ENCODE measurements around the gene TMUB1.

The TMUB1 gene

GRCh38 chr7:151103973-151104372 lies 20.7 kb upstream of the TMUB1 start:
- no peak for DNase-seq (ENCODE audit: low read depth)

GRCh38 chr7:151102991-151103390 lies 19.7 kb upstream of the TMUB1 start:
- DNase-seq (ENCODE audit: low read depth), result no peak

- no peak for DNase-seq (ENCODE audit: low read depth)
Observed at GRCh38 chr7:151101621-151102396, 18.5 kb upstream of the TMUB1 start.

- no peak for DNase-seq (ENCODE audit: low read depth)
Observed at GRCh38 chr7:151100921-151101320, 17.6 kb upstream of the TMUB1 start.

- no peak for DNase-seq (ENCODE audit: low read depth)
Observed at GRCh38 chr7:151099486-151100211, 16.4 kb upstream of the TMUB1 start.

- DNase-seq (ENCODE audit: low read depth), result no peak
Observed at GRCh38 chr7:151095828-151096475, 12.7 kb upstream of the TMUB1 start.

GRCh38 chr7:151095123-151095797 lies 12.0 kb upstream of the TMUB1 start:
- no peak for DNase-seq (ENCODE audit: low read depth)

- no peak for DNase-seq (ENCODE audit: low read depth)
Observed at GRCh38 chr7:151094675-151095074, 11.4 kb upstream of the TMUB1 start.

GRCh38 chr7:151093748-151094147 lies 10.5 kb upstream of the TMUB1 start:
- DNase-seq (ENCODE audit: low read depth), result no peak

GRCh38 chr7:151091988-151092387 lies 8.7 kb upstream of the TMUB1 start:
- no peak for DNase-seq (ENCODE audit: low read depth)

GRCh38 chr7:151091431-151091830 lies 8.1 kb upstream of the TMUB1 start:
- DNase-seq (ENCODE audit: low read depth), result no peak

GRCh38 chr7:151091003-151091402 lies 7.7 kb upstream of the TMUB1 start:
- no peak for DNase-seq (ENCODE audit: low read depth)

- no peak for DNase-seq (ENCODE audit: low read depth)
Observed at GRCh38 chr7:151089893-151090730, 6.8 kb upstream of the TMUB1 start.

GRCh38 chr7:151088856-151089699 lies 5.8 kb upstream of the TMUB1 start:
- DNase-seq (ENCODE audit: low read depth), result no peak

GRCh38 chr7:151088019-151088855 lies 4.9 kb upstream of the TMUB1 start:
- DNase-seq (ENCODE audit: low read depth), result no peak

- no peak for DNase-seq (ENCODE audit: low read depth)
Observed at GRCh38 chr7:151087245-151088018, 4.1 kb upstream of the TMUB1 start.

GRCh38 chr7:151086802-151087244 lies 3.5 kb upstream of the TMUB1 start:
- DNase-seq (ENCODE audit: low read depth), result no peak

- DNase-seq (ENCODE audit: low read depth), result no peak
Observed at GRCh38 chr7:151085691-151086620, 2.7 kb upstream of the TMUB1 start, which contains the start of gene AGAP3. AGAP3 (plus strand) TSS chr7:151086475; CDS start chr7:151086742, 267 bp downstream.

All from GM04503 (cell line).